HepG2 (cell line): ENCODE measurements around the gene ARHGDIA. TPM values are rescaled to one million over a fixed set of nuclear protein-coding genes. Genes with fewer than 3 reads are reported as not detected.

ENCODE experiments used
- ATF5 ChIP-seq: sonication (generic); formaldehyde crosslinking; IDR thresholded peaks from 2 replicates; pipeline ENCODE4 v1.4.0; 2020; ENCODE audit warnings: mild to moderate bottlenecking, low read depth, missing genetic modification reagents
- ATF7-NPFF ChIP-seq: sonication (generic); formaldehyde crosslinking; IDR thresholded peaks from 2 replicates; pipeline ENCODE4 v1.8.1; 2023; ENCODE audit warnings: mild to moderate bottlenecking, low read depth, missing genetic modification reagents, moderate library complexity
- CHD2 ChIP-seq: IDR thresholded peaks from 2 replicates; pipeline ENCODE4 v1.6.1; 2011; ENCODE audit warnings: low read depth, low read length, improper control_type of control experiment
- GZF1 ChIP-seq: sonication (generic); formaldehyde crosslinking; IDR thresholded peaks from 2 replicates; pipeline ENCODE4 v1.5.1; 2020; ENCODE audit warnings: mild to moderate bottlenecking, missing genetic modification reagents
- MZF1 ChIP-seq: sonication (generic); formaldehyde crosslinking; IDR thresholded peaks from 2 replicates; pipeline ENCODE4 v1.8.1; 2023; ENCODE audit warnings: mild to moderate bottlenecking, missing genetic modification reagents, borderline replicate concordance
- NFATC3 ChIP-seq: sonication (generic); formaldehyde crosslinking; IDR thresholded peaks from 2 replicates; pipeline ENCODE4 v1.5.1; 2020; ENCODE audit warnings: mild to moderate bottlenecking, missing genetic modification reagents
- TARDBP ChIP-seq: sonication (generic); formaldehyde crosslinking; IDR thresholded peaks from 2 replicates; pipeline ENCODE4 v1.8.0; 2022; ENCODE audit warnings: mild to moderate bottlenecking, missing genetic modification reagents
- TFDP1 ChIP-seq: IDR thresholded peaks from 2 replicates; pipeline ENCODE4 v1.6.1; 2016; ENCODE audit warnings: missing compliant biosample characterization, missing genetic modification reagents, borderline replicate concordance
- THAP9 ChIP-seq: sonication (generic); formaldehyde crosslinking; IDR thresholded peaks from 2 replicates; pipeline ENCODE4; 2020; ENCODE audit warnings: missing genetic modification reagents, mild to moderate bottlenecking, borderline replicate concordance
- TMF1 ChIP-seq: sonication (generic); formaldehyde crosslinking; IDR thresholded peaks from 2 replicates; pipeline ENCODE4 v1.8.1; 2022; ENCODE audit warnings: low read depth, missing genetic modification reagents
- WIZ ChIP-seq: sonication (generic); formaldehyde crosslinking; IDR thresholded peaks from 2 replicates; pipeline ENCODE4 v1.5.1; 2020; ENCODE audit warnings: mild to moderate bottlenecking, missing genetic modification reagents
- YEATS4 ChIP-seq: sonication (generic); formaldehyde crosslinking; IDR thresholded peaks from 2 replicates; pipeline ENCODE4 v1.4.0; 2020; ENCODE audit warnings: missing genetic modification reagents, borderline replicate concordance
- ZNF350 ChIP-seq: sonication (generic); formaldehyde crosslinking; IDR thresholded peaks from 2 replicates; pipeline ENCODE4 v1.4.0; 2020; ENCODE audit warnings: mild to moderate bottlenecking, low read depth, missing genetic modification reagents, borderline replicate concordance
- ZNF713 ChIP-seq: sonication (generic); formaldehyde crosslinking; IDR thresholded peaks from 2 replicates; pipeline ENCODE4 v1.4.0; 2020; ENCODE audit warnings: mild to moderate bottlenecking, missing genetic modification reagents
- ZZZ3 ChIP-seq: sonication (generic); formaldehyde crosslinking; IDR thresholded peaks from 2 replicates; pipeline ENCODE4 v1.4.0; 2020; ENCODE audit warnings: missing genetic modification reagents, mild to moderate bottlenecking, borderline replicate concordance
- polyA plus RNA-seq, 8 experiments: library from polyadenylated mRNA; depleted of rRNA in 3 of 8; stranded (reverse) in 7 of 8; unstranded in 1 of 8; fragments of >200 nt; fragmentation: Illumina TruSeq in 4 of 8; extraction: Trizol in 4 of 8; gene quantifications; 2 replicates each; pipeline versions ENCODE4 v1.2.1 to v1.2.3, GENCODE V29; 2011 to 2016; ENCODE audit warnings: low read depth in 4 of 8, missing spikeins in 1 of 8, mixed read lengths in 1 of 8; ENCODE audit not compliant: insufficient read depth in 1 of 8
- total RNA-seq, 5 experiments: library from RNA; depleted of rRNA; stranded (reverse); fragments of >200 nt; fragmentation: Illumina TruSeq; extraction: Trizol; gene quantifications; 2 replicates each; pipeline ENCODE4 v1.2.3, GENCODE V29; 2016; ENCODE audit warnings: low read depth in 1 of 5
- TF ChIP-seq, protein P1 (sequence below): sonication (generic); formaldehyde crosslinking; IDR thresholded peaks from 2 replicates; pipeline ENCODE4 v1.8.1; 2023; ENCODE audit warnings: missing genetic modification reagents, mild to moderate bottlenecking, borderline replicate concordance
- TF ChIP-seq, protein P2 (sequence below): sonication (generic); formaldehyde crosslinking; IDR thresholded peaks from 2 replicates; pipeline ENCODE4 v1.5.1; 2020; ENCODE audit warnings: mild to moderate bottlenecking, moderate library complexity, missing genetic modification reagents

ARHGDIA gene
- total and polyA plus RNA-seq, 2 of the 13 experiments (the other 11 are each of a cell fraction or from before 2014, with no cell fraction given) = 40.0 to 64.0 TPM

GRCh38 chr17:81865358-81865732, 5.8 kb downstream of the ARHGDIA start (continued):
- TF ChIP-seq NFATC3 (CRISPR knock-in tag) = 0 out of 2 replicates have a peak, but pooled peaks have one; percentile 15
- TF ChIP-seq TMF1 (CRISPR knock-in tag) = 0 out of 2 replicates have a peak, but pooled peaks have one; percentile 35
- no peak for TF ChIP-seq CHD2
- no peak for TF ChIP-seq ZNF350 (CRISPR knock-in tag)
- no peak for TF ChIP-seq THAP9 (CRISPR knock-in tag)
- no peak for TF ChIP-seq ATF7-NPFF (CRISPR knock-in tag)
- TF ChIP-seq, protein P1, sequence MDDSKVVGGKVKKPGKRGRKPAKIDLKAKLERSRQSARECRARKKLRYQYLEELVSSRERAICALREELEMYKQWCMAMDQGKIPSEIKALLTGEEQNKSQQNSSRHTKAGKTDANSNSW (CRISPR knock-in tag) = no peak
- no peak for TF ChIP-seq GZF1 (CRISPR knock-in tag)
- no peak for TF ChIP-seq TFDP1 (CRISPR knock-in tag)
- no peak for TF ChIP-seq WIZ
- TF ChIP-seq YEATS4 (CRISPR knock-in tag) = no peak
- no peak for TF ChIP-seq ZNF713 (CRISPR knock-in tag)
- TF ChIP-seq TARDBP (CRISPR knock-in tag) = no peak
- TF ChIP-seq, protein P2, sequence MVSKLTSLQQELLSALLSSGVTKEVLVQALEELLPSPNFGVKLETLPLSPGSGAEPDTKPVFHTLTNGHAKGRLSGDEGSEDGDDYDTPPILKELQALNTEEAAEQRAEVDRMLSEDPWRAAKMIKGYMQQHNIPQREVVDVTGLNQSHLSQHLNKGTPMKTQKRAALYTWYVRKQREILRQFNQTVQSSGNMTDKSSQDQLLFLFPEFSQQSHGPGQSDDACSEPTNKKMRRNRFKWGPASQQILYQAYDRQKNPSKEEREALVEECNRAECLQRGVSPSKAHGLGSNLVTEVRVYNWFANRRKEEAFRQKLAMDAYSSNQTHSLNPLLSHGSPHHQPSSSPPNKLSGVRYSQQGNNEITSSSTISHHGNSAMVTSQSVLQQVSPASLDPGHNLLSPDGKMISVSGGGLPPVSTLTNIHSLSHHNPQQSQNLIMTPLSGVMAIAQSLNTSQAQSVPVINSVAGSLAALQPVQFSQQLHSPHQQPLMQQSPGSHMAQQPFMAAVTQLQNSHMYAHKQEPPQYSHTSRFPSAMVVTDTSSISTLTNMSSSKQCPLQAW (CRISPR knock-in tag) = no peak
- no peak for TF ChIP-seq ATF5 (CRISPR knock-in tag)
- peak; percentile 47; the same call in 1 of the 2 replicates for TF ChIP-seq MZF1 (CRISPR knock-in tag)
- no peak for TF ChIP-seq ZZZ3 (CRISPR knock-in tag)
- TF ChIP-seq, all 625 proteins: peak for 12
